Stimulated activated CD4-positive, alpha-beta T cell treated with anti-CD3 and anti-CD28 coated beads, Interleukin-1b, Interleukin-23, amount 100 ng/mL, for 48 hours (primary cell): ENCODE data around the gene MVB12B.
A peak's percentile ranks its signal among the peaks of the same experiment; 100 is the strongest.
"Not testable (repeated sequence)": the region's sequence is repeated elsewhere in the genome, so short reads cannot be mapped to it uniquely, and the experiment has no call there.

Source experiments
- DNase-seq: peaks from one replicate; pipeline ENCODE4 v3.0.0-alpha.2; 2020

Gene MVB12B

DNA sequence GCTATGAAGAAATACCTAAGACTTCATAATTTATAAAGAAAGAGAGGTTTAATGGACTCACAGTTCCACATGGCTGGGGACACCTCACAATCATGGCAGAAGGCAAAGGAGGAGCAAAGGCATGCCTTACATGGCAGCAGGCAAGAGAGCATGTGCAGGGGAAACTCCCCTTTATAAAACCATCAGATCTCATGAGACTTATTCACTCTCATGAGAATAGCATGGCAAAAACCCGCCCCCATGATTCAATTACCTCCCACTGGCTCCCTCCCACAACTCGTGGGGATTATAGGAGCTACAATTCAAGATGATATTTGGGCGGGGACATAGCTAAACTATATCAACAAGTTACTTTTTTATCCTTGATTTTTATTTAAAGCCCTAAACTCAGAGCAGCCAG lies 150.8 kb downstream of the MVB12B start:
- not testable (repeated sequence) for DNase-seq

DNA sequence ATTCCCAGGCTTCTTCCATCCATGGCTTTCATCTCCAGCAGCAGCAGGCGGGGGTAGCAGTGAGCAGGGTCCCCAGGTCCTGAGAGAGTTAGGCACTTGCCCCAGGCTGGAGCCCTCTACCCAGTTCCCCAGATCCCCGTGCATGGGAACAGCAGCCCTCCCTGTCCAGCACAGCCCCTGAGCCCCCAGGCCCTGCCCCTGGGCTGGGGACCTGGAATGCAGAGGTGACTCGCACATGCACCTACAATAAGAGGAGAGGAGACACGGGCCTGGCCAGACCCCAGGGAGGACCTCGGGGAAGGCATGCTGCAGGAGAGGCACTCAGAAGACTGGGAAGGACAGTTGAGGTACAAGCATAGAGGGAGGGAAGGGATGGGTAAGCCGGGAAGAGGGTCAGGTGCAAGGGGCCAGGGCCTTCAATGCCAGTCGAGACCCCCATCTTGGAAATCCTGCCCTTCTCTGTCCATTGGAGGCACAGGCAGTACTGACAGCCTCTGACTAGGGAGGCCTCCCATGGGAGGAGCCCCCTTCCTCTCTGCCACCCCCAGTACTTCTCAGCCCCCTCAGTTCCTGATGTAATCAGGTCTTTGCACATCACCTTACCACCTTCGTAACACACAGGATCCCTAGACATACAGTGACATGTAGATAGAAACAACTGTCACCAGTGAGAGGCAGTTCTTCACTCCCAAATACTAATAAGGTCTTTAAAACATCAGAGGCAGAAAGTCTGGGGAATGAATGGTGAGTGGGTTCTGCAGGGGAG lies 151.8 kb downstream of the MVB12B start:
- no peak for DNase-seq

DNA sequence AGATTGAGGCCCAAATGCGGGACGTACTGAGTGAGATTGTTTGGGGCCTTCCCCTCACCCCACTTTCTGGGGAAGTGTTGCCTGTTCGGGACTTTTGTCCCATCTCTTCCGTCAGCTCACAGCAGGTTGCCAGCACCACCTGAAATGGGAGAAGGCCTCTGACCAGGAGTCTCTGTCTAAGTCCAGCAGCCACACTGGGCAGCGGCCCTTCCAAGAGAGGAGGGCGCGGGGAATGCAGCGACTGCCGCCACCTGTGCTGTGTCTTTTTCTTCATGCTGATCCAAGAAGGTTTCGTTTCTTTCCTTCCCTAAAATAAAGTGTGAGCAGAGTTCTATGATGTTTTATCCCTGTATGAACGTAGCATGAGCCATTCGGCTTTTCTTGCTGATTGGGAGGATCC lies 152.9 kb downstream of the MVB12B start:
- no peak for DNase-seq

DNA sequence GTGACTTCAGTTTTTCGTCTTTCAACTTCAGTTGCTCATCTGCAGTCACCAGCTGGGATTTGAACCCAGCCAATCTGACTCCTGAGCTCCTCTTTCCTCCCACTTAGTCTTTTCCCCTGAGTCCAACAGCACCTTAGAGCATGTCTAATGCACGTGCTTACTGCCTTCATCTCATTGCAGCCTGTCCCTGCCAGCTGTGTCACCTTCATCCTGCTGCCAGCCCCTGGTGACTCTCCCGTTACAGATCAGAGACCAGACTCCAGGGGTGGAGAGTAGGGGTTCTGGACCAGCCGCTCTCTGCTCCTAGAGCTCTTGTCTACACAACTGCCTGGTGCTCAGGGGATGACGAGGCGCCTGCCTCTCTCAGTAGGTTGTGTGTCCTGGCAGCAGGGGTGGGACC lies 154.2 kb downstream of the MVB12B start:
- no peak for DNase-seq

DNA sequence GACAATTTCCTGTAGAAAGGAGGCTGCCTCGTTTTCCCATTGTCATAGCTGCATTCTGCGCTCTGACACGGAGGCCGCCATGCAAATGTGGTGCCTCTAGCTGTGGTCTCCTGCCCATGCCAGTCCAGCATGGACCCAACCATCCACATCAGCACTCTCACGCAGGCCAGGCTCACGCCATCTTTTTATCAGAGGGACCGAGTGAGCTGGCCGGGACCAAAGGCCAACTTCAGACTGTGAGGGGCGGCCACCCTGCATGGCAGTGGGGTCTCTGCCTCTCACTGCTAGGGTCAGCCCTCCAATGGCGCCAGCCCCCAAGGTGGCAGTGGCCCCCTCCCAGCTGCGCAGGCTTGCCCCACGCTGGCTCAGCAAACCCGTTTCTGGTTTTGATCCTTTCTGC lies 155.2 kb downstream of the MVB12B start:
- DNase-seq: no peak

DNA sequence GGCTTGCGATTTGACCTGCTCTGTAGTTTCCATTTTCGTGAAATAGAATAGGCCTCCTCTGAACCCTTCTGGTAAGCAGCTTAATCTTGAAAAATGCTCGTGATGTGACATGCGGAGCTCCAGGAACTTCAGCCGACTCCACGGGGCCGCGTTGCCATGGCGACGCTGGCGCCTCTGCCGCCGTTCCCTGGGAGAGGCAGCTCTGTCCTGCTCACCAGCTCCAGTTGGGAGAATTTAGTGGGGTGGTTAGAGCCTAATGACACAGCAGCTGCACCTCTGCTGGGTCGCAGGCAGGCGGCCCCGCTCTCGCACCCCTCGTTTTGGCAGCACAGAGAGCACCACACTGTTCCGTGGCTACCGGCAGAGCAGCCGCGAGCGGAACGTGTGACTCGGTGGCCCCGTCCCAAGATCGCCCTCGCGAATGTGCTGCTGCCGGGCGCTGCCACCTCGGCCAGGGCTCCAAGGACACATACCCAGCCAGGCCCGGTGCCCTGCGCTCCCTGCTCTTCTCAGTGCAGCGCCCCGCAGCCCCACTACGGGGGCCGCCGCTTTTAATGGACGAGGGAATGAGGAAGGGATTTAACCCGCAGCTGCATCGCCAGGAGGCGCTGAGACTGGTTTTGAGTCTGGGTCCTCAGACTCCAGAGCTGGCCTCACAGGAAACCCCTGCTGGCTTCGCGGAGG lies 155.9 kb downstream of the MVB12B start:
- DNase-seq: no peak

DNA sequence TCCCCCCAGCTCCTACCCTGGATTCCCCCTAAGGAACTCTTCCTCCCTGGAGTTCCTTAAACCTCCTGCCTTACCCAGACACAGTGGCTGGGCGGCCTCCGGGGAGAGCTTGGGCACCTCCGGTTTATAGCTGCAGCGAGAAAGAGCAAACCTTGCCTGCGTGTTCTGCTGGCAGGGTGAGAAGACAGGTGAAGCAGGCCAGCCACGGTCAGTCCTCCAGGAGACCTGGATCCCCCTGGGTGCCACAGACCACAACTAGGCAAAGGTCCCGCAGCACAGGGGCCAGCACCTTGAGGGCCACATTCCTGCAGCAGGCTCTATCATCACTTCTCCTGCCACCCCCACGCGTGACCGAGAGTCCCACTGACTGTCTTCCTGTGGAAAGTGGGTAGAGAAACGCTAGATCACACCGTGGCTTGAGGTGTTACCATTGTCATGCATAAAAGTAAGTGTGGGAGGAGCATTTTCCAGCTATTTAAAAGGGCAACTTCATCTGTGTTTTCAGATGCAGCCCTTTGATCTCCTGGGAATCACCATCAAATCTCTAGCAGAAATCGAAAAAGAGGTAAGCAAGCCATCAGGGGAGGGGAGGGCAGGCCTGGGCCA lies 156.9 kb downstream of the MVB12B start:
- no peak for DNase-seq

DNA sequence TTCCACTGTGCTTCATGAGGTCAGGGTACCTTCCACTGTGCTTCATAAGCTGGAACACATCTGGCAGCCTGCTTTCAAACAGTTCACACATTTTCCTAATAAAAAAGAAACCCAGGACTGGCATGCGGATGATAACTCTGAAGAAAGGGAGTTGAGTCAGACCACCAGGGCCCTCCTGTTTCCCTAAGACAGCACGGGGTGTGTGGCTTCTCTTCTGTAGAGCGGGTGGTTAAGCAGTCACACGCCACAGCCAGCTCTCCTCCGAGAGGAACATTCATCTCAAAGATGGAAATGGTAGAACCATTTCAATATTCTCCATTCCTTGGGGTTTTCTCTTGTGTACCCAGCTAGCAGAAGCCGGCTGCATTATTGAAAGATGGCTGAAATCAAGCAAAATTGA lies 159.0 kb downstream of the MVB12B start:
- no peak for DNase-seq

DNA sequence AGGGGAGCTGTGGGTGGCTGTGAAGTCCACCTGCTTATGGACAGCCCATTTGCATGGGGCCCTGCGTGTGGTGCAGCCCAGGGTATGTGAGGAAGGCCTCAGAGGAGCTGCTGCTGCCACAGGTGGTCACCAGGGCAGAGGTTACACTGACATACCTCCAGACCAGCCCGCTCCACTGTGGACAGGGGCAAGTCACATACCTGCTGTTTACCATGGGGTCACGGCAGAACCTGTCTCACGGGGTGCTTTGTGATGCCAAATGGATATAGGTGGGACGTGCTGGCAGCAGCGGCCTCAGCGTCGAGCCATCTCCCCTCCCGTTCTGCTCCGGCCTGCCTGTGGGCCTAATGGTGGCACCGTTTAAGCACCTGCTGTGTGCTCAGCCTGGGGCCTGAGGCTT lies 159.6 kb downstream of the MVB12B start:
- DNase-seq: no peak

DNA sequence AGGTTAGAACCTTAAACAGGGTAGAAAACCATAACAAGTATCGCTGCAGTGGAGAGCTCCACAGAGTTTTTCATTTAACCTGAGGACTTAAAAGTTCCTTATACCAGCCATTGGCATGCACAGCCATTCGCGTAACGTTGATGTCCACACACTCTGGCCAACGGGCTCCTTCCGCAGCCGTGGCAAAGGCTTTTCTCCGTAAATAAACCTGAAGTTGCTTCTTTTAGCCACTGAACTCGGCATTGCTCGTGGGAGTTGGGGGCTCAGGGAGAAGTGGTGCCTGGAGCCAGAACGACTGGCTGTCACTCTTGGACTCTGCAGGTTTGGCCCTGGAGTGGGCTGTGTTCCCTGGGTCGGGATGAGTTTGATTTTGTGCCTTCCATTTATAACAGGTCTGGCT lies 161.2 kb downstream of the MVB12B start:
- DNase-seq: no peak

DNA sequence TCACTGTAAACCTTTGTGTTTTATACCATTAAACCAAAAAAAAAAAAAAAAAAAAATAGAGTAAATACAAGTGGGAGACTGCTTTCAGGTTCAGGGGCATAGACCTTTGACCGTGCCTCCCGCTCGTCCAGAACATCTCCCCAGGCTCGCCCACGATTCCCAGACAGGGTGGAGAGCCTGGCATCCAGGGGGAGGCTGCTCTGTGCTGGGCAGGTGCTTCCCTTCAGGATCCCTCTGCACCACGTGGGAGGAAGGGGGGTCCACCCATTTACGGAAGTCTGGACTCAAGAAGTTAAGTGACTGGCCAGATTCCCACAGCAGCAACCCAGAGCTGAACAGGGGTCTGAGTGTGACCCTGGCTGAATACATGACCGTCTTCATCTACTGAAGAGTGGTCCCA lies 161.7 kb downstream of the MVB12B start:
- DNase-seq: no peak

DNA sequence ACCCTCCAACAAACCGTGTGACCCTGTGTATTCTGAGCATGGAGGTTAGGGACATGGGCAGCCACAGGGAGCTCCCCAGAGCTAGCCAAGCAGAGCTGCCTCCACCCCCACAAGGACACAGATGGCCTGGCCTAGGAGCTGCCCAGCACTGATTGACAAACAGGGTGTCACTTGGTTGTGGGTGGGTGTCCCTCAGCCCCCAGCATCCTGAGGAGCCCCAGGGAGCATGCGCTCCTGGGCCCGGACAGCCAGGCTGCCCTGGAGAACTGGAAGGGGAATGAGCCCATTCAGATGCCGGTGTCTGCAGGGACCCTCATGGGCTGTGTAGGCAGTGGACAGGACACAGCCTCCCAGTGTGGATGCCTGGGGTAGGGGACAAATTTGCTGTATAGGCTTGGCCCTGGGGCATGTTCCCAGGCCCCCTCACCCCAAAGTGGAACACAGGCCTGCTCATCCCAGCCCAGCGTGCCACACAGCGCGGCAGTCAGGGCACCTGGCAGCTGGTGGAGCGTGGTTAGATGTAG lies 162.3 kb downstream of the MVB12B start:
- DNase-seq: no peak

DNA sequence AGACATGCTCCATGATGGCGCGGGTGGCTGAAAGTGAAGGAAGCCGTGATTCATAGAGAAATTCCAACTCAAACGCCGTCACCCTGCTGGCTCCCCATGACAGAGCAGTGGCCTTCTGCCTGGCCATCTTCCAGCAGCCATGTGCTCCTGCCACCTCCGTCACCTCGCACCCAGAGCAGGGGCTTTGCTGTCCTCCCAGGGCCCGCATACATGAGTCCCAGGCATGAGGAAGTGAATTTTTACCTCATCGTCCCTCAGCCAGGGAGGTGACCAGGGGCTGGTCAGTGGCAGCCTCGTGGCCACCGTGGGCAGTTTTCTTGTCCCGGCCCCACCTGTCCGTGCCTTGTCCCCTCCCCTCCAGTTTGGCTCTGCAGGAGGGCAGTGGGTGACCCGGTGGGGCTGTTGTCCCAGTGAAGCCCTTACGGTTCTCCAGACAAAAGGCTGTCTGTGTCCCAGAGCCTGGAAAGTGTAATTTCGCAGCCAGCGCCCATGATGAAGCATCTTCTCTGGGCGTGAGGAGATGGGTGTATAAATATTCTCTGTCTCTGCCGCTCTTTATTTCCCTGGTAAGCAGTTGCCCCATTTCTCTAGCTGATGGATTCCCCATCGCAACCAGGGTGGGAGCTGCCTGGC lies 163.1 kb downstream of the MVB12B start:
- no peak for DNase-seq

DNA sequence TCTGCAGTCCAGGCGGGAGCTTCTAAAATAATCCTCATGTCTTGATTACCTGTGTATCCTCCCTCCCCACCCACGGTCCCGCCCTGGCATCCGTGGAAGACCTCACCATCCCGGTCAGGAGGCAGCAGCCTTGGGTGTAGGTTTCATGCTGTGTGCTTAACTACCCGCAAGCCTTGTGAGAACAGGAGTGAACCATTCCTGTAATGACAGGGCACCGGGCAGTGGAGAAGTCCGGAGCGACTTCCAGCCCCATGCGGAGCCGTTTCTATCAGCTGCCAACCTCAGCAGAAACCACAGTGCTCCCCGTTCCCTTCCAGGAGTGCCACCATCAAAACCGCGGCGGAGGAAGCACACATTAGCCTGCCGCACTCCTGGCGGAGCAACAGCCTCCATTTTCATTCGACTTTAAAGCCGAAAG lies 163.6 kb downstream of the MVB12B start:
- no peak for DNase-seq

DNA sequence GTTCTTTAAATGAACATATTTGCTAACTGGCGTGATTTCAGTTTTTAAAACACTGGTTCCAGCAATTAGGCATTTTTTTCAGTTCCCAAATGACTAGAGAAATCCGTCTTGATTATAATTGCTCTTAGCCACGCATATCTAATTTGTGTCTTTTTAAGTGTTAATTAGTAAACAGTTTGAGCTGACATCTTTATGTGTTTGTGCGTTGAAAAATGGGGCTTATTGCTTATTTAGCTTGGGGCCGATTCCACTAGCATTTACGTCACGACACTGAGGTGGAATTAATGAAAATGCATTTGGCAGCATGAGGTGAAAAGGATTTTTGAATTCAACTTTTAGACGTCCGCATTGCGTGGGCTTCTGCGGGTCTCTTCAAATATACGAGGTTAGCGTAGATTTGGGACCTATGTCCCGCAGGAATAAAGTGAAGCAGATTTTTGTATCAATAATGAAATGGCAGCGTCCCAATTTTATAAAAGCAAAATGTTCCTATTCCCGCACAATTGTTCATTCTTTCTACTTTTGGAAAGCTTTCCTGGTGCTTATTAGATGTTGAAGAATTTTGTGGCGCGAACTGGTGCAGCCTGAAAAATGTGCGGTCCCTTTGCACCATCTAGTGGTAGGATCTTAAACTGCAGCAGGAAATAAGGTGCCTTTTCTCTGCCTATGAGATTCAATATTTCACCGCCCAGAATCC lies 164.4 kb downstream of the MVB12B start:
- DNase-seq: peak; percentile 35

DNA sequence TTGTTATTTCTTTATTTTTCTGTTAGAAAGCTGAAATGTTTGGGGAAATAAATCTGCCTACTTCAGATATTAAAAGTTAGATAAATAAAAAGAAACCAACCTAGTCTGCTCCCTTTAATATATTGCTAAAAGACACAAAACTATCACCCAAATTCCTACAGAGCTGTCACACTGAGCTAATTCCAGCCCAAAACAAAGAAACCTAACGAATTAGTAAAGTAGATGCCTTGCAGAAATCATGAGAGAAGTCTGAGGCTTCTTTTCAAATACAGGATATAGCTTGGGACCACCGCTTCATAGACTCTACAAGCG lies 164.9 kb downstream of the MVB12B start:
- no peak for DNase-seq

DNA sequence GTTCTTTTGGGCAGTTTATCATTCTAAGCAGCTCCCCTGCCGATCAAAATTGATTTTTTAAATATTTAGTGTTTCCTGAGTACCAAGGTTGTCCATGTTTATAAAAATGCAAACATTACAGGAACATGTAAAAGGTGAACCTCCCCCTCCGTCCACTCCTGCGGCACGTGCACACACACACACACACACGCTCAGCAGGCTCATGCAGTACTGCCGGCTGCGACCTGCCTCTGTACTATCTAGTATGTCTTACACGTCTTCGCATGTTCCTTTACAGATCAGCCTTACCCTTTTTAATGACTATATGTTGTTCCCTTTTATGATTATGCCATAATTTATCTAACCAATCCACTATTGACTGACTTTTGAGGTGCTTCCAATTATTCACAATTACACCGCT lies 165.3 kb downstream of the MVB12B start:
- no peak for DNase-seq

DNA sequence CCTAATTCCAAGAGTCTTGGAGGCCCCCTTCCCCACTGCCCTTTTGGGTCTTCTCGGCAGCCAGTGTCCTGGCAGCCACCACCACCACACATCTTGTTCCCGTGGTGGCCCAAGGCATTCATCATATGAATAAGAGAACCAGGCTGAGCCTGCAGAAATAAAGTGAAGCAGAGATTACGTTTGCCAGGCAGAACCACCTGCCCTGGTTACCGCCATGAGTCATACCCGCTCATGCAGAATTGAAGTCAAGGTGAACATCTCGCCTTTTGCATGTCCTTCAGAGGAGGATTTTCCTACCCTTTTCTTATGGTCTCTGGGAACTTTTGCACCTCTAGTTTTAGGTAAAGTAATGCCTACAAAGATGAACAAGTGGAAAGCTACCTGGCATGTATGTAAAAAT lies 167.6 kb downstream of the MVB12B start:
- no peak for DNase-seq

DNA sequence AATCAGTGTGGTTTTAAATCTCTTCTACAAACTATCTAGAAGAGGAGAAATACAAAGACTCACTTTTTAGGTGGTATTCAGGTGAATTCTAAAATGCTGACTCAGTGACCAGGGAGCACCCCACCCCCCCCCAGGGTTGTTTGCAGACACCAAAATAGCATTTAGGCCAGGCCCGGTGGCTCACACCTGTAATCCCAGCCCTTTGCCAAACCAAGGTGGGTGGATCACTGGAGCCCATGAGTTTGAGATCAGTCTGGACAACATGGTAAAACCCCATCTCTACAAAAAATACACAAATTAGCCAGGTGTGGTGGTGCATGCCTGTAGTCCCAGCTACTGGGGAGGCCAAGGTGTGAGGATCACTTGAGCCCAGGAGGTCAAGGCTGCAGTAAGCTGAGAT lies 168.1 kb downstream of the MVB12B start:
- DNase-seq: no peak

DNA sequence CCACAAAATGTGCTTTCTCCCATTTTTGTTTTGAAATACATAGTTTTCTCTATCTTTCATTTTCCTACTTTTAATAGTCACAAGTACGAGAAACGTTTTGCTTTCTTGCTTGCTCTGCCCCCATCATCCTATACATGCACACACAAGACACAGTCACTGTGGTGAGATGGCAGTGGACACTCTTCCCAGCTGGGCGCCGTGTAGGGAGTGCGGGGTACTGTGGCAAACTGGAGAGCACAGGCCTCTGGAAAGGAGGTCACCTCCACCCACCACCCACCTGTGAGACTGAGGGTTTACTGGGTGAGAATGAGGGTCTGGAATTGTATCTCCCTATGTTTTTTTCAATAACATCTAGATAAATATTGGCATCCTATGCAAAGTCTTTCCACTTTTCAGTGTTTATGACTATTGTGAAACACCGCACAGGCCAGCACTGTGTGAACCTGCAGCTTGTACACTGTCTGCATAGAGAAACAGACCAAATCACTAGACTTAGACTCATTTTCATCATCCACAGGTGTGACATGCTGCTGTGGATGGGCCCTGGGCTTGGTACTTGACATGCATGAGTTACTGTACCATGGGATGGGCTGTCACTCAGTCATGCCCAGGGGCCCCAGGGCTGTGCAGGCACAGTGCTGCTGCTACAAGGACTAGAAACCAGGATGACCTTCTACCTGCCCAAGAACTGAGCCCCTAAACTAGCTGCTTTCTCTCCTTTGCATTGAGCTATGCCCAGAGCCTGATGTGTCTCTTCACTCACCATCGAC lies 169.0 kb downstream of the MVB12B start:
- DNase-seq: no peak

DNA sequence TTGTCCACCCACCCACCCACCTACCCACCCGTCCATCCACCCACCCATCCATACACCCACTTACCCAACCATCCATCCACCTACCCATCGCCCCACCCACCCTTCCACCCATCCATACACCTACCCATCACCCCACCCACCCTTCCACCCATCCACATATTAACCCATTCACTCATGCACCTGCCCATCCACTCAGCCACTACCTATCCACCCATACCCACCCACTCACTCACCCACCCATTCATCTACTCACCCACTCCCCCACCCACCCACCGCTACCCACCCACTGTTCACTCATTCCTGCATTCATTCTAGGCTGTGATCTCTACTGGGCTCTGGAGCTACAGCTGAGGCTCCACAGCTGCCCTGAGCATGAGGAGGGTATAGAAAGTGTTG lies 169.6 kb downstream of the MVB12B start:
- no peak for DNase-seq
